Transverse colon (tissue), 4 donors: ENCODE measurements around the gene NLGN3. TPM values are rescaled to one million over a fixed set of nuclear protein-coding genes. Genes with fewer than 3 reads are reported as not detected.

Experiments
- DNase-seq: peaks from one replicate; pipeline ENCODE4 v3.0.0-alpha.2; 2019
- H3K27ac ChIP-seq, 4 donors: fragments of 200-600 bp; sonication (generic); 2 replicates each; pipeline ENCODE4 v1.5.1; 2016 to 2018; ENCODE audit warnings: inconsistent platforms in 4 of 4
- H3K27me3 ChIP-seq: fragments of 200-600 bp; sonication (generic); 2 replicates; pipeline ENCODE4 v1.5.1; 2017; ENCODE audit warnings: inconsistent platforms
- H3K36me3 ChIP-seq, 4 donors: fragments of 200-600 bp; sonication (generic); 2 replicates each; pipeline ENCODE4 v1.5.1; 2017 to 2019; ENCODE audit warnings: inconsistent platforms in 4 of 4
- H3K4me1 ChIP-seq, 4 donors: fragments of 200-600 bp; sonication (generic); 2 replicates each; pipeline ENCODE4 v1.5.1; 2017 to 2020; ENCODE audit warnings: inconsistent platforms in 4 of 4
- H3K4me3 ChIP-seq, 4 donors: fragments of 200-600 bp; sonication (generic); 1 replicate in 1 of 4; 2 replicates in 3 of 4; pipeline versions ENCODE4 v1.5.1 to v1.6.1; 2017 to 2019; ENCODE audit warnings: inconsistent platforms in 4 of 4
- H3K9me3 ChIP-seq, 2 donors: fragments of 200-600 bp; sonication (generic); 2 replicates each; pipeline ENCODE4 v1.5.1; 2017 to 2019; ENCODE audit warnings: inconsistent platforms in 2 of 2
- EP300 ChIP-seq: sonication (generic); formaldehyde crosslinking; IDR thresholded peaks from one replicate; pipeline ENCODE4 v1.6.1; 2017; ENCODE audit warnings: antibody characterized with exemption, low read depth
- POLR2A ChIP-seq: fragments of 450-650 bp; IDR thresholded peaks from one replicate; pipeline ENCODE4 v1.6.1; 2016; ENCODE audit warnings: antibody characterized with exemption, mild to moderate bottlenecking, moderate library complexity
- POLR2AphosphoS5 ChIP-seq, 3 donors: sonication (generic); formaldehyde crosslinking; IDR thresholded peaks; one replicate each; pipeline ENCODE4 v1.6.1; 2016; ENCODE audit warnings: antibody characterized with exemption in 3 of 3
- WGBS, 2 donors: methylation state at CpG; one replicate each; pipeline ENCODE4 v1.1.5; 2018; ENCODE audit warnings: low coverage in 1 of 2; 5-methylcytosine and 5-hydroxymethylcytosine counted together
- in situ Hi-C, 4 donors: fragments of 200-750 bp; cut with MboI; loops; one replicate each; pipeline versions ENCODE4 v1.15.0 to v1.15.1; 2017; ENCODE audit warnings: low sequenced_read_pairs in 3 of 4, low pct_ligation_motif_present in 1 of 4, low pct_unique_long_range_greater_than_20kb in 1 of 4
- intact Hi-C: fragments of 100-400 bp; cut with DNase I; formaldehyde crosslinking; loops from one replicate; pipeline ENCODE4 v1.15.1; 2023; ENCODE audit warnings: low total_unique reads
- total RNA-seq, 4 donors: library from RNA; depleted of rRNA; stranded (reverse); fragments of >200 nt; gene quantifications; one replicate each; pipeline ENCODE4 v1.1.0, GENCODE V29; 2016
- TF ChIP-seq, protein P1 (sequence below), 5 experiments: fragments of 200-600 bp in 3 of 5; fragments of 450-650 bp in 2 of 5; sonication (generic) in 3 of 5; IDR thresholded peaks; 1 replicate in 2 of 5; 2 replicates in 3 of 5; pipeline ENCODE4 v1.5.1; 2016 to 2017; ENCODE audit warnings: antibody characterized with exemption in 5 of 5, inconsistent platforms in 3 of 5, mild to moderate bottlenecking in 2 of 5, moderate library complexity in 1 of 5

The NLGN3 gene
- total RNA-seq, 4 donors from 2014 or later: 0.40 to 1.1 (median 0.64) TPM; not detected in 1

- DNase-seq: no peak
- Histone ChIP-seq H3K4me3 (no peak overlapping the region), H3K27me3 (no peaks in the 10 kb centered on the region), H3K36me3 (no peaks in the 10 kb centered on the region), H3K9me3 (no peaks in the 10 kb centered on the region), H3K4me1 (no peaks in the 10 kb centered on the region), H3K27ac (no peak overlapping the region)
- in situ Hi-C loops (loop anchor here in 3 of 4 donors (10.0 to 25.0 kb wide), 4 partner anchors 176 to 409 kb away; no protein-coding TSS in a partner anchor), intact Hi-C loops (loop anchor here (10.0 kb wide), 1 partner anchor 196 kb away; no protein-coding TSS in a partner anchor)
- no peak for TF ChIP-seq EP300
- no peak for TF ChIP-seq POLR2A
- no peak for TF ChIP-seq POLR2AphosphoS5 (IDR thresholded peaks at IDR 0.05)
- TF ChIP-seq, protein P1, sequence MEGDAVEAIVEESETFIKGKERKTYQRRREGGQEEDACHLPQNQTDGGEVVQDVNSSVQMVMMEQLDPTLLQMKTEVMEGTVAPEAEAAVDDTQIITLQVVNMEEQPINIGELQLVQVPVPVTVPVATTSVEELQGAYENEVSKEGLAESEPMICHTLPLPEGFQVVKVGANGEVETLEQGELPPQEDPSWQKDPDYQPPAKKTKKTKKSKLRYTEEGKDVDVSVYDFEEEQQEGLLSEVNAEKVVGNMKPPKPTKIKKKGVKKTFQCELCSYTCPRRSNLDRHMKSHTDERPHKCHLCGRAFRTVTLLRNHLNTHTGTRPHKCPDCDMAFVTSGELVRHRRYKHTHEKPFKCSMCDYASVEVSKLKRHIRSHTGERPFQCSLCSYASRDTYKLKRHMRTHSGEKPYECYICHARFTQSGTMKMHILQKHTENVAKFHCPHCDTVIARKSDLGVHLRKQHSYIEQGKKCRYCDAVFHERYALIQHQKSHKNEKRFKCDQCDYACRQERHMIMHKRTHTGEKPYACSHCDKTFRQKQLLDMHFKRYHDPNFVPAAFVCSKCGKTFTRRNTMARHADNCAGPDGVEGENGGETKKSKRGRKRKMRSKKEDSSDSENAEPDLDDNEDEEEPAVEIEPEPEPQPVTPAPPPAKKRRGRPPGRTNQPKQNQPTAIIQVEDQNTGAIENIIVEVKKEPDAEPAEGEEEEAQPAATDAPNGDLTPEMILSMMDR (IDR thresholded peaks at IDR 0.05): no peak
- 69 to 100% methylated on average over 1 to 12 of the region's 12 CpGs for WGBS, 2 donors
Measured at GRCh38 chrX:71171110-71171801, 26.6 kb downstream of the NLGN3 start.

DNA sequence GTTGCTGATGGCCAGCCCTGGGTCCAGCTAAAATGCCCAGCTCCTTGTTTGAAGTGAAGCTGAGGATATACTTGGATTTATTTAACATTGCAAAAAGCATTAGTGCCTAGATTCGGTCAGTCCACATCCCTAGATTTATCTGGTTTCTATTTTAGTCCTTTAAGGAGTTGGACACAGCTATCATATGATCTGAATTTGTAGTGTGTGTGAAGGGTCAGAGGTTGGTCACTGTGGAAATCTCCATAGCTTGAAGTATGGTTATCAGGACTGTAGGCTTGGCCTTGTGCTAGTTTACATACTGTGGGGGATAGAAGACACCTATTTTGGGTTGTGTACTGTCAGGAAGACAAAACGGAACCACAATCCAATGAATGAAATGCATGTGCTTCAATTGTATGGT, 28.8 kb downstream of the NLGN3 start:
- Histone ChIP-seq H3K36me3 (no peaks in the 10 kb centered on the region), H3K4me3 (no peak overlapping the region), H3K27ac (no peak overlapping the region), H3K27me3 (no peaks in the 10 kb centered on the region), H3K4me1 (no peaks in the 10 kb centered on the region), H3K9me3 (no peaks in the 10 kb centered on the region)
- in situ Hi-C loops (loop anchor here in 3 of 4 donors (10.0 to 25.0 kb wide), 4 partner anchors 179 to 411 kb away; no protein-coding TSS in a partner anchor), intact Hi-C loops (loop anchor here (10.0 kb wide), 1 partner anchor 199 kb away; no protein-coding TSS in a partner anchor)
- no peak for DNase-seq
- TF ChIP-seq EP300 (no peak), POLR2A (no peak), POLR2AphosphoS5 (IDR thresholded peaks at IDR 0.05) (no peak)
- TF ChIP-seq, protein P1 (IDR thresholded peaks at IDR 0.05): no peak
- whole genome bisulfite sequencing, 2 donors: 63 to 100% methylated on average over 1 to 2 of the region's 2 CpGs

- TF ChIP-seq POLR2AphosphoS5 (IDR thresholded peaks at IDR 0.05) (no peak), EP300 (no peak), POLR2A (no peak)
- TF ChIP-seq, protein P1 (IDR thresholded peaks at IDR 0.05): no peak
- Histone ChIP-seq H3K9me3 (no peaks in the 10 kb centered on the region), H3K27me3 (no peaks in the 10 kb centered on the region), H3K27ac (no peak overlapping the region), H3K36me3 (no peaks in the 10 kb centered on the region), H3K4me3 (no peak overlapping the region), H3K4me1 (no peaks in the 10 kb centered on the region)
- DNase-seq: no peak
- WGBS, 2 donors: 81% methylated on average over 1 of the region's 1 CpG; no CpG with 5 or more reads in 1 of the 2 donors
- intact Hi-C loops: loop anchor here (10.0 kb wide), 1 partner anchor 200 kb away; no protein-coding TSS in a partner anchor
- in situ Hi-C loops: loop anchor here (10.0 to 25.0 kb wide), 6 partner anchors 87 to 412 kb away; partner anchors contain the start of gene FOXO4 (in 1 of the 4)
Measured at GRCh38 chrX:71174795-71175194, 30.2 kb downstream of the NLGN3 start.

DNA sequence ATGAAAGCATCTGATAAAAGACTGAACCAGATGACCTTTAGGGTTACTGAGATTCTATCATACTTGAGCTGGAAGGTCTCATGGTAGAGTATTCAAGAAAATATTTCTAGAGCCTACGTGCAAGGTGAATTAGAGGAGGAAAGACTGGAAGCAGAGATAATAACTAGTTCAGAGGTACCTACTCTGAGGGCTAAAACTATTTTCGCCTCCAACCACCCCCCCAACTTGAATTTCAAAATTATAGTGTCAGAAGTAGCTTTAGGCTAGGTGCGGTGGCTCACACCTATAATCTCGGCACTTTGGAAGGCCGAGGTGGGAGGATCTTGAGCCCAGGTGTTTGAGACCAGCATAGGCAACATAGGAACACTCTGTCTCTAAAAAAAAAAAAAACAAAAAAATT, 30.9 kb downstream of the NLGN3 start:
- 89% methylated on average over 5 of the region's 5 CpGs; no CpG with 5 or more reads in 1 of the 2 donors for WGBS, 2 donors
- no peaks in the 10 kb centered on the region for H3K9me3 ChIP-seq
- DNase-seq: no peak
- H3K4me1 ChIP-seq: no peaks in the 10 kb centered on the region
- no peak overlapping the region for H3K4me3 ChIP-seq
- H3K36me3 ChIP-seq: no peaks in the 10 kb centered on the region
- intact Hi-C loops (loop anchor here (10.0 kb wide), 1 partner anchor 201 kb away; no protein-coding TSS in a partner anchor), in situ Hi-C loops (loop anchor here in 3 of 4 donors (10.0 to 25.0 kb wide), 5 partner anchors 88 to 413 kb away; partner anchors contain the start of gene FOXO4 (in 1 of the 3))
- no peak overlapping the region for H3K27ac ChIP-seq
- no peaks in the 10 kb centered on the region for H3K27me3 ChIP-seq
- TF ChIP-seq POLR2A (no peak), POLR2AphosphoS5 (IDR thresholded peaks at IDR 0.05) (no peak), EP300 (no peak)
- TF ChIP-seq, protein P1 (IDR thresholded peaks at IDR 0.05): no peak
